NB4 (cell line): ENCODE results near the gene ZNF248.

Experiments used
- CTCF ChIP-seq: IDR thresholded peaks from one replicate; pipeline ENCODE4 v1.5.1; 2012; ENCODE audit warnings: low read depth, low read length
- MYC ChIP-seq: IDR thresholded peaks from 2 replicates; pipeline ENCODE4 v1.6.1; 2011; ENCODE audit warnings: low read depth, low read length

DNA sequence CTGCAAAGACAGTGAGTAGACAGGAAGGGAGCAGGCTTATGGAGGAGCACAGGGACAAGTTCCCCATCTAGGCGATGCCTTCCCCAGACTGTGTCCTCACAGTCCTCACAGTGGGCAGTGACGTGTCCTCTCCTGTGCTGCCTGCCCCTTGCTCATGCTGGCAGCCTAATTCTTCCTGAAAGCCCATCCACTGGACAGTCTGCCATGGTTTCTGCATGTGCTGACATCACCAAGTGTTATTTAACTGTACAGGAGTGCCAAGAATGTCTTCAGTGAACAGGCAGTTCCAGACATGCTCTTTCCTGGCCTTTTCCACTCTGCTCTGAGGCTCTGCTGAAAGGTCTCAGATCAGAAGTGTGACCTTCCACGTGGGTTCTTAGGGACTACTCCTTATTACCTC, 54.1 kb downstream of the ZNF248 start:
- TF ChIP-seq MYC = no peak
- no peak for TF ChIP-seq CTCF
